Testis (tissue), 3 donors: ENCODE measurements around the gene ZNF837. TPM values are rescaled to one million over a fixed set of nuclear protein-coding genes. Genes with fewer than 3 reads are reported as not detected.
"Not testable (repeated sequence)": the region's sequence is repeated elsewhere in the genome, so short reads cannot be mapped to it uniquely, and the experiment has no call there.

ENCODE experiments used
- DNase-seq: peaks from one replicate; pipeline ENCODE4 v3.0.0-alpha.2; 2019
- H3K27ac ChIP-seq, 2 donors: fragments of 200-600 bp; sonication (generic); one replicate each; pipeline ENCODE4 v1.5.1; 2019
- H3K27me3 ChIP-seq: fragments of 200-600 bp; sonication (generic); one replicate; pipeline ENCODE4 v1.5.1; 2019
- H3K36me3 ChIP-seq: fragments of 200-600 bp; sonication (generic); one replicate; pipeline ENCODE4 v1.5.1; 2017; ENCODE audit warnings: low read depth; ENCODE audit errors: missing control alignments
- H3K4me1 ChIP-seq: fragments of 200-600 bp; sonication (generic); one replicate; pipeline ENCODE4 v1.5.1; 2019
- H3K4me3 ChIP-seq, 2 donors: fragments of 200-600 bp; sonication (generic); one replicate each; pipeline ENCODE4 v1.5.1; 2017 to 2019
- H3K9me3 ChIP-seq: fragments of 200-600 bp; sonication (generic); one replicate; pipeline ENCODE4 v1.5.1; 2017
- POLR2A ChIP-seq: fragments of 450-650 bp; IDR thresholded peaks from one replicate; pipeline ENCODE4 v1.6.1; 2017; ENCODE audit warnings: antibody characterized with exemption, mild to moderate bottlenecking, moderate library complexity
- WGBS, 2 donors: methylation state at CpG; one replicate each; pipeline ENCODE4 v1.1.5; 2018; 5-methylcytosine and 5-hydroxymethylcytosine counted together
- intact Hi-C: fragments of 100-400 bp; cut with DNase I; formaldehyde crosslinking; loops from one replicate; pipeline ENCODE4 v1.15.1; 2023; ENCODE audit warnings: low total_unique reads
- polyA plus RNA-seq: library from polyadenylated mRNA; stranded (reverse); fragments of 350-450 nt; fragmentation: Illumina TruSeq; extraction: RNeasy Lipid Tissue Mini Kit (QIAGEN cat#74804); gene quantifications from one replicate; pipeline ENCODE4 v1.2.3, GENCODE V29; 2014; ENCODE audit warnings: low read depth, low replicate concordance; ENCODE audit not compliant: insufficient read depth
- total RNA-seq, 2 donors: library from RNA; depleted of rRNA; stranded (reverse); fragments of >200 nt; gene quantifications; one replicate each; pipeline ENCODE4 v1.2.3, GENCODE V29; 2016
- TF ChIP-seq, protein P1 (sequence below), 3 experiments: fragments of 450-650 bp in 2 of 3; fragments of 200-600 bp in 1 of 3; sonication (generic) in 1 of 3; IDR thresholded peaks; one replicate each; pipeline ENCODE4 v1.5.1; 2016 to 2019; ENCODE audit warnings: antibody characterized with exemption in 3 of 3, mild to moderate bottlenecking in 2 of 3, moderate library complexity in 1 of 3

ZNF837 gene
- total and polyA plus RNA-seq, 3 donors from 2014 or later = 1.3 to 9.3 (median 6.2) TPM

DNA sequence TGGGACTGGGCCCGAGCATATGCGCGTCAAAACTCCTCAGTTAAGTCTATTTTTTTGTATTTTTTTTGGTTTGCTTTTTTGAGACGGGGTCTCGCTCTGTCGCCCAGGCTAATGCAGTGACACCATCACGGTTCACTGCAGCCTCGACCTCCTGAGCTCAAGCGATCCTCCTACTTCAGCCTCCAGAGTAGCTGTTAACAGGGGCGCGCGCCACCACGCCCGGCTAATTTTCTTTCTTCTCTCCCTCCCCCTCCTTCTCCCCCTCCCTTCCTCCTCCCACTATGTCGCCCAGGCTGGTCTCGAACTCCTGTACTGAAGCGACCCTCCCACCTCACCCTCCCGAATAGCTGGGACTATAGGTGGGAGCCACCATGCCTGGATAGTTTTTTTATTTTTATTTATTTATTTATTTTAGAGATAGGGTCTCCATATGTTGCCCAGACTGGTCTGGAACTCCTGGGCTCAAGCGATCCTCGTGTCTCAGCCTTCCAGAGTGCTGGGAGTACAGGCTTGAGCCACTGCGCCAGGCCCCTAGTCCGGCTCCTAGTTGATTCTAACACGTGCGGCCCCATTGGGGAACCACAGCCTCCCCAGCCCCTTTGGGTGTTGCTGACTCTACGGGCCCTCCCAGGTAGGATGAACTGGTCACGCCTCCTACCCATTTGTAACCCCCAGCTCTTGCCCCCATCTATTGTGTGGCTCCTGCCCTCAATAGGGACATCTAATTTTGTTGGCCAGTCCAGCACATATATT, 806 bp upstream of the ZNF837 start:
- Histone ChIP-seq H3K4me3 (peak overlapping the region; percentile 79 to 80), H3K27ac (peak overlapping the region in 1 of 2 donors; percentile 57), H3K27me3 (no peaks in the 10 kb centered on the region), H3K9me3 (no peaks in the 10 kb centered on the region), H3K4me1 (peaks cover 24% of the 10 kb centered on the region), H3K36me3 (no peaks in the 10 kb centered on the region)
- WGBS, 2 donors = 19 to 32% methylated on average over 26 of the region's 26 CpGs
- DNase-seq = no peak
- TF ChIP-seq, protein P1, sequence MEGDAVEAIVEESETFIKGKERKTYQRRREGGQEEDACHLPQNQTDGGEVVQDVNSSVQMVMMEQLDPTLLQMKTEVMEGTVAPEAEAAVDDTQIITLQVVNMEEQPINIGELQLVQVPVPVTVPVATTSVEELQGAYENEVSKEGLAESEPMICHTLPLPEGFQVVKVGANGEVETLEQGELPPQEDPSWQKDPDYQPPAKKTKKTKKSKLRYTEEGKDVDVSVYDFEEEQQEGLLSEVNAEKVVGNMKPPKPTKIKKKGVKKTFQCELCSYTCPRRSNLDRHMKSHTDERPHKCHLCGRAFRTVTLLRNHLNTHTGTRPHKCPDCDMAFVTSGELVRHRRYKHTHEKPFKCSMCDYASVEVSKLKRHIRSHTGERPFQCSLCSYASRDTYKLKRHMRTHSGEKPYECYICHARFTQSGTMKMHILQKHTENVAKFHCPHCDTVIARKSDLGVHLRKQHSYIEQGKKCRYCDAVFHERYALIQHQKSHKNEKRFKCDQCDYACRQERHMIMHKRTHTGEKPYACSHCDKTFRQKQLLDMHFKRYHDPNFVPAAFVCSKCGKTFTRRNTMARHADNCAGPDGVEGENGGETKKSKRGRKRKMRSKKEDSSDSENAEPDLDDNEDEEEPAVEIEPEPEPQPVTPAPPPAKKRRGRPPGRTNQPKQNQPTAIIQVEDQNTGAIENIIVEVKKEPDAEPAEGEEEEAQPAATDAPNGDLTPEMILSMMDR (IDR thresholded peaks at IDR 0.05) = no peak
- no peak for TF ChIP-seq POLR2A
- intact Hi-C loops = no loop called here

DNA sequence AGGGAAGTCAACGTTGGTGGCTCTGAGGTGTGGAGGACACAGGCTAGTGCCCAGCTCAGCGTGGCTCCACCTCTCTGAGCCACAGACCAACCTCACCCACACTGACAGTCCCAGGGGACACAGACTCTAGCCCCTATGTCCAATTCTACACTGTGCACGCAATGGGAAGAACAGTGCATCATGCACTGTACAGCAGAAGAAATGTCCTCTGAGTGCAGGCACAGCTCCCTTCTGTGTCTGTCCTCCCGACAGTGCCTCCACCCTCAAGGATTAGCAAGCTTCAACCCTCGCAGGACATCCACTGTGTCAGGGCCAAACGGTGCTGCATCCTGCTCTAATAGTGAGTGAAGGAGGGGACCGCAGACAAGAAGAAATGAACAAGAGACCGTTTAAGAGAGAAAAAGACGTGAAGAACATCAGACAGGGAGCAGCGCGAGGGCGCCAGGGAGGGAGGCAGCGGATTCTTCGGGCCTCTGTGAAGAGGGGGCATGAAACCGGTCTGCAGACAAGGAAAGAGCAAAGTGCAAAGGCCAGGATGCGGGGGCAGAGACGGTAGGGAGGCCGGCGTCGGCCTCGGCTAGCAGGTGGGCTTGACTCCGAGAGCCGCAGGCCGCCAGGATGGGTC, 681 bp downstream of the ZNF837 start:
- intact Hi-C loops = no loop called here
- no peaks in the 10 kb centered on the region for H3K36me3 ChIP-seq
- WGBS, 2 donors = 2 to 6% methylated on average over 24 of the region's 24 CpGs

DNA sequence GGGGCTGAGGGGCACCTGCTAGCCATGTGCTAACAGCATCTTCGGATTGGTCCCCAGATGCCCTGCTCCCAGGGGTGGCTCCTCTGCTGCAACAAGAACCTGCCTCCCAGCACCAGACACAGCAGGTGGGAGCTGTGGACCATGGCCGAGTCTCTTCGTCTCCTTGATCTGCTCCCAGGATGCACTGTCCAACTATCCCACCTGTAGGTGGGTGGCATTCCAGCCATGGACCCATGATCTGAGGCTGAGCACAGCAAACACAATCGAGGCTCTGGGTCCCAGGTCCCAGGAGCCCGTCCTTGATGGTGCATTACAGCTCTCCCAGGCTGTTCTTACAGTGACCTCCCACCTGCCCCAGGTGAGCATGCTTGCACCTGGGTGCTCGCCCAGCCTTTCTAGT, 1.6 kb downstream of the ZNF837 start:
- Histone ChIP-seq H3K4me1 (peaks cover 11% of the 10 kb centered on the region), H3K27me3 (no peaks in the 10 kb centered on the region), H3K27ac (no peak overlapping the region), H3K36me3 (no peaks in the 10 kb centered on the region), H3K9me3 (no peaks in the 10 kb centered on the region), H3K4me3 (no peak overlapping the region)
- DNase-seq = no peak
- 57 to 89% methylated on average over 3 to 6 of the region's 6 CpGs for WGBS, 2 donors
- TF ChIP-seq POLR2A = no peak
- intact Hi-C loops = no loop called here

More for the DNA sequence above, 681 bp downstream of the ZNF837 start:
- Histone ChIP-seq H3K4me1 (peaks cover 12% of the 10 kb centered on the region), H3K9me3 (no peaks in the 10 kb centered on the region), H3K27ac (peak overlapping the region; percentile 83 to 95), H3K27me3 (no peaks in the 10 kb centered on the region), H3K4me3 (peak overlapping the region; percentile 79 to 80)
- TF ChIP-seq POLR2A = no peak
- TF ChIP-seq, protein P1 (IDR thresholded peaks at IDR 0.05) = no peak
- no peak for DNase-seq

DNA sequence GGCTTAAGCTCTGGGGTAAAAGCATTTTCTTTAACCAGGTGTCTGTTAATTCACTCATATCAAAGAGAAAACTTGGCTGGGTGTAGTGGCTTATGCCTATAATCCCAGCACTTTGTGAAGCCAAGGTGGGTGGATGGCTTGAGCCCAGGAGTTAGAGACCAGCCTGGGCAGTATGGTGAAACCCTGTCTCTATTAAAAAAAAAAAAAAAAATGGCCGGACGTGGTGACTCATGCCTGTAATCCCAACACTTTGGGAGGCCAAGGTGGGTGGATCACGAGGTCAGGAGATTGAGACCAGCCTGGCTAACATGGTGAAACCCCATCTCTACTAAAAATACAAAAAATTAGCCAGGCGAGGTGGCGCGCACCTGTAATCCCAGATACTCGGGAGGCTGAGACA, 4.1 kb downstream of the ZNF837 start:
- intact Hi-C loops, H3K36me3 ChIP-seq, DNase-seq, H3K9me3 ChIP-seq, H3K27ac ChIP-seq, H3K27me3 ChIP-seq, H3K4me3 ChIP-seq: not testable (repeated sequence)
- WGBS, 2 donors = 85 to 93% methylated on average over 7 of the region's 7 CpGs
- peaks cover 13% of the 10 kb centered on the region for H3K4me1 ChIP-seq

DNA sequence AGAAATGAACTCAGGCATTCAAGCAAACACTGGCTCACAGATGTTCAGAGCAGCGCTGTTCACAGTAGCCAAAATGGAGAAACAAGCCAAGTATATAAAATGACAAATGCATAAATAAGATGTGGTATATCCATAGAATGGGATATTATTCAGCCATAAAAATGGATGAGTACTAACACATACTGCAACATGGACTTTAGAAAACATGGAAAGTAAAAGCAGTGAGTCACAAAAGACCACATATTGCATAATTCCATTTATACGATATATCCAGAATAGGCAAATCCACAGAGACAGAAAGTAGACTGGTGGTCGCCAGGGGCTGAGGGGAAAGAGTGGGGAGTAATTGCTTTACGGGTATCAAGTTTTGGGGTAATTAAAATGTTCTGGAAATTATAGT, 6.6 kb downstream of the ZNF837 start:
- no peak for TF ChIP-seq POLR2A
- TF ChIP-seq, protein P1 (IDR thresholded peaks at IDR 0.05) = no peak
- Histone ChIP-seq H3K36me3 (no peaks in the 10 kb centered on the region), H3K4me3 (no peak overlapping the region), H3K9me3 (no peaks in the 10 kb centered on the region), H3K27me3 (no peaks in the 10 kb centered on the region), H3K27ac (no peak overlapping the region), H3K4me1 (peaks cover 7% of the 10 kb centered on the region)
- intact Hi-C loops = no loop called here
- DNase-seq = no peak
- 91 to 93% methylated on average over 4 of the region's 4 CpGs for WGBS, 2 donors
